Effector memory CD4-positive, alpha-beta T cell (primary cell): ENCODE data around the gene C1orf52.
A peak's percentile ranks its signal among the peaks of the same experiment; 100 is the strongest.

Experiments
- DNase-seq, 3 donors: peaks; one replicate each; pipeline ENCODE4 v3.0.0-alpha.2; 2020
- H3K27ac ChIP-seq: 2 replicates; pipeline ENCODE4 v1.7.0; 2013; ENCODE audit warnings: mild to moderate bottlenecking, low read length, moderate library complexity; ENCODE audit not compliant: insufficient read depth, poor library complexity, severe bottlenecking
- H3K27me3 ChIP-seq: replicated peaks from 2 replicates; pipeline ENCODE4 v1.7.0; 2013; ENCODE audit warnings: mild to moderate bottlenecking, low read length; ENCODE audit not compliant: insufficient read depth, control insufficient read depth, poor library complexity, severe bottlenecking
- H3K36me3 ChIP-seq: 2 replicates; pipeline ENCODE4 v1.7.0; 2013; ENCODE audit warnings: mild to moderate bottlenecking, low read length, moderate library complexity; ENCODE audit not compliant: control insufficient read depth, insufficient read depth
- H3K4me1 ChIP-seq: 2 replicates; pipeline ENCODE4 v1.7.0; 2013; ENCODE audit warnings: low read length, mild to moderate bottlenecking; ENCODE audit not compliant: control insufficient read depth, insufficient read depth, poor library complexity, severe bottlenecking
- H3K4me3 ChIP-seq: 2 replicates; pipeline ENCODE4 v1.7.0; 2013; ENCODE audit warnings: low read length, low read depth, mild to moderate bottlenecking; ENCODE audit not compliant: insufficient read depth, poor library complexity, severe bottlenecking
- H3K9me3 ChIP-seq: 2 replicates; pipeline ENCODE4 v1.7.0; 2013; ENCODE audit warnings: mild to moderate bottlenecking, low read length, moderate library complexity; ENCODE audit not compliant: control insufficient read depth

The C1orf52 gene

GRCh38 chr1:85200463-85201339 is 58.8 kb downstream of the C1orf52 start, which contains the start of gene SYDE2:
SYDE2 (minus strand) TSS chr1:85201016; CDS start chr1:85200996, 20 bp downstream.
- DNase-seq: peak; percentile 55 to 77 (median 68)

More at GRCh38 chr1:85200463-85201339, 58.8 kb downstream of the C1orf52 start, which contains the start of gene SYDE2:
- H3K27me3 ChIP-seq: no peaks in the 10 kb centered on the region
- H3K4me1 ChIP-seq: peaks cover 4% of the 10 kb centered on the region
- no peaks in the 10 kb centered on the region for H3K9me3 ChIP-seq
- H3K27ac ChIP-seq: peak within 1 kb of the TSS; percentile 92
- H3K36me3 ChIP-seq: no peaks in the 10 kb centered on the region
- peak within 1 kb of the TSS; percentile 75 for H3K4me3 ChIP-seq
